Fibroblast of skin of right quadriceps (primary cell): ENCODE measurements around the gene KIF5C.

ENCODE experiments used
- DNase-seq: peaks from one replicate; pipeline ENCODE4 v3.0.0-alpha.2; 2013

KIF5C gene

GRCh38 chr2:148926981-148927401 is 52.0 kb downstream of the KIF5C start:
- no peak for DNase-seq

DNA sequence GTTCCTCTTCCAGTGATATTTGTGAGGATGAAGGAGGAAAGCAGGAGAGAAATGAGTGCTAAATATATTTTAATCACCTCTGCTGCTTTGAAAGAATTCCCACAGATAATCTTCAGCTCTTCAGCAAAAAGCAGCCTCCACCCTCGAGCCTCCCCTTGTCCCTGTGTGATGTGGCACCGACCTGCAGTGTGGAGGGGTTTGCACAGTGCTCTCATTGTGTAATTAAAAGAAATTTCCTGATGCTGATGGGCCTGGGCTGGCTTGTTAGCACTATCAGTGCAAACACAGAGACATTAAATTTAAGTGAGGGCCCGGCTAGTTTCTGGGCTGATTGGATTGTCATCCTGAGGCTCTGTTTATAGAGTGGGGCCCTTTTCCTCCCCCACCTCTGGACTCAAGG is 53.4 kb downstream of the KIF5C start:
- no peak for DNase-seq

GRCh38 chr2:148930046-148930775 is 55.2 kb downstream of the KIF5C start:
- DNase-seq: peak; percentile 63

- no peak for DNase-seq
Measured at GRCh38 chr2:148932536-148932935, 57.5 kb downstream of the KIF5C start.

GRCh38 chr2:148933456-148933855 is 58.4 kb downstream of the KIF5C start:
- DNase-seq: no peak

DNA sequence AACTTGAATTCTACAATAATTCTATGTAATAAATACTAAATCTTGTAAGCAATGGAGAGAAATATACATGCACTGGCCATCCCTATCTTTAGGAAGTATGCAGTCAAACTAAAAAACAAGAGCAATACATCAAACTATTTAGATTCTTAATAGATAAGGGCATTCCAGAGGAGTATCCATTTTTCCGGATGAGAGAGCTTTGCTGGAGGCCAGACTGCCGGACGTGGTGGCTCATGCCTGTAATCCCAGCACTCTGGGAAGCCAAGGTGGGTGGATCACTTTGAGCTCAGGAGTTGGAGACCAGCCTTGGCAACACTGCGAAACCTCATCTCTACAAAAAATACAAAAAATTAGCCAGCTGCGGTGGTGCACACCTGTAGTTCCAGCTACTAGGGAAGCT is 60.8 kb downstream of the KIF5C start:
- DNase-seq: no peak

- no peak for DNase-seq
Measured at GRCh38 chr2:148936857-148937450, 61.9 kb downstream of the KIF5C start.

GRCh38 chr2:148939271-148939670 is 64.2 kb downstream of the KIF5C start:
- DNase-seq: no peak

DNA sequence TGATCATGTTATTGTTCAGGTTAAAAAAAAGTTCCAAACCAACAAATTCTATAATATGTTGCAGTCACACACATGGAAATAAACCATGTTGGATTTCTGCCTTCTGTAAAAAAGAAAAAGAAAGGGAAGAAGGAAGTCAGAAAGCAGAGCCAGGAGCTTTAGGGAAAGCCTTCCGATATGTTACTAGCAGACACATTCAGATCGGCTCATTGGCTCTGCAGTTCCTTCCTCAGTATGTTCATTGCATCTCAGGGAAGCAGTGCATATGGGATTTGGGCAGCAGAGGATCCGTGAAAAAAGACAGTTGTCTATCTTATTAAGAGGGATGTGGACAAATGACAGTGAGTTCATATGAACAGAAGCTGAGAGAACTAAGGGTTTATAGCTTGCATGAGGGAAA is 68.1 kb downstream of the KIF5C start:
- DNase-seq: no peak

- DNase-seq: no peak
Measured at GRCh38 chr2:148944536-148944935, 69.5 kb downstream of the KIF5C start.

DNA sequence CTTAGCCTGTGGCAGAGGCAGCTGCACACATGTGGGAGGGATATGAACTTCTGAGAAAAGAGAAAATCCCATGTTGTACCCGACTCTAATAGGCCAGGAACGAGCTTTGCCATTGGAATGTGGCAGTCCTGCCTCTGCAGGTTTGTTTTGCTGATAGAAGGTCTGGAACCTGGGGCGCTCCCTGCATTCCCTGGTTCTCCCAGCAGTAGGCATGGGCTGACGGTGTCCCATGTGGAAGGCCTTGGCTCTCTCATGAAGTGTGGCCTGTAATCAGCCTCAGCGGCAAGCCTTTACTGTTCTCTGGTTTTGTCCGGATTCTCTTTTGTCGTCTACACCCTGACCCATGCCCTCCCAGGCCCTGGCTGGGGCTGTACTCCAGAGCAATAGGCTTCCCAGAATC is 72.3 kb downstream of the KIF5C start:
- no peak for DNase-seq

- no peak for DNase-seq
Measured at GRCh38 chr2:148948868-148949267, 73.8 kb downstream of the KIF5C start.

DNA sequence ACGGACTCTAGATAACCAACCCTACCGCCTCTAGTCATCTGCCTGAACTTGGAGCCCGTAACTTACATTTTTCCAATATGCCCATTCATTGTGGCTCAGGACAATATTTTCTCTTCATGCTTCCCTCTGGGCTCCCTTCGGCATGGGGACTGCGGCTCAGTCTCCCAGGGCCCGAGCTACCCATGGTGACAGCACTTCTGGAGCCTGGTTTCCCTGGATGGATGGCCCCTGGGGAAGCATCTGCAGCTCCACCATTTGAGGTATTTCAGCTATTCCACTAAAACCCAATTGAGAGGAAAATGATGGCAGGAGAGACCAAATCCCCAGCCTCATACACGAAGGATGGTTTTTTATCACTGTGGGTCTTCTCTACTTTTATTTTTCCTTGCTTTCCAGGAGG is 74.3 kb downstream of the KIF5C start:
- no peak for DNase-seq

GRCh38 chr2:148952621-148953020 is 77.6 kb downstream of the KIF5C start:
- no peak for DNase-seq

DNA sequence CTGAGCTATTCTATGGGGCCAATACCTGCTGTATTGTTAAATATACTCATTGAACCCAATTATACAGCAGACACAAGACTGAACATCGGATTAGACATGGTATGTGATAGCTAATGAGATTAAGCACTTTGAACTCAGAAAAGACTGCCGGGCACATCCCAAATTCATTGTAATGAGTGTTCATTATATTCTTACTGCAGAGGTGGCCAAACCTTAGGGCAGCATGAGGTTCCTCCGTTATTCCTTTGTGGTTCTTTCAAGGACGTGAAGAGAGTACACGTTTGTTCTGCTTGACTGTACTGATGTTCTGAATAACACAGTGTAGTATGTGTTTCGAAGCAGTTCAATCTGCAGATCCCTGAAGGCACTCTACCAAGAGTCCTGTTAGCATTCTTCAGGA is 78.4 kb downstream of the KIF5C start:
- no peak for DNase-seq

- DNase-seq: no peak
Measured at GRCh38 chr2:148954536-148954935, 79.5 kb downstream of the KIF5C start.

DNA sequence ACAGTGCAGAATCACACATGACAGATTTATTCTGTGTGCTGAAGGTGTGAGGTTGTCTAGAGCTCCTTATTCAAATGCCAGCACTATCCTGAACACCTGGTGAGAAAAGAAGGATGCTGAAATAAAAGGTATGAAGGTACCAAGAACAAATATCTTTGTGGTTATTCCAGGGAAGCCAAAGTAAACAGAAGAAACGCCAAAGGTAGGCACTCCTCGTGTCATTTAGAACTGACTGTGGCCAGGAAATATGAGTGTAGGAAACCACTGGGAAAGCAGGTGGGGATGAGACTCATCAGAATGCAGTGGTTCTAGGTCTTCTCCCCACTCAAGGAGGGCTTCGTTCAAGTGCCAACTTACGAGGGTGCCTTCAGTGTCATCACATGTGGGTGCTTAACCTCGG is 80.8 kb downstream of the KIF5C start:
- DNase-seq: no peak

- no peak for DNase-seq
Measured at GRCh38 chr2:148957023-148957422, 82.0 kb downstream of the KIF5C start.

DNA sequence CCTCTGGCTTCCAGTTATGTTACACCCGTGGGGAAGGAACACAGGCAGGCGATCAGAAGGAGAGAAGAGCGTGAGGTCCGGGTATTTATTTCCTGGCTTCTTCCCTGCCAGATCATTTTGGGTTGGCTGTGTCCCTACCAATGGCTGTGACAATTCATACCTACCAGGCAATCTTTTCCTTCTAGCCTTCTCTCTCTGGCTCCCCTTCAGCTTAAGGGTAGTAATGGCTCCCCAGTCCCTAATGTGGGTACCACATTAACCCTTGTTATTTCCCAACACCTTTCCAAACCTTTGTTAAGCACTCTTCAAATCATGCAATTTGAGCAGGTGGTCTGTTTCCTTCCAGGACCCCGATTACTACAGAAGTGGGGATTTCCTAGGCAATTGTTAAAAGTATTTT is 84.7 kb downstream of the KIF5C start:
- no peak for DNase-seq

- DNase-seq: no peak
Measured at GRCh38 chr2:148960483-148960882, 85.5 kb downstream of the KIF5C start.

DNA sequence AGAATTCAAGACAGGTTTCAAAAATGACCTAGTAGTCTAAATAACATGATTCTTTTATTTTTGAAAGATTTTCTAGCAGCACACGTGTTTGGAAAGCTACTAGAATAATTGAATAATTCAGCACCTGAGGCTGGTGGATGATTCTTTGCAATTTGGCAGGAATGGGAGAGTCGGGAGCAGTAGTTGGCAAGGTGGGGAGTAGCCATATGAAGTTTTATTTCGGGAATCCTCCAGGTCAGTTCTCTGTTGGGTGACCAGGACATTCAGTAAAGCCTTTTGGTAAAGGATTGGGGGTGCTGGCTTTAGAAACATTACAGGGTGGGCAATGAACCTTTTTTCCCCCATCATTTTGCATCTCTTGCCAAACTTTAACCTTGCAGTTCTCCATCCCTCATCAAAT is 88.4 kb downstream of the KIF5C start:
- no peak for DNase-seq

DNA sequence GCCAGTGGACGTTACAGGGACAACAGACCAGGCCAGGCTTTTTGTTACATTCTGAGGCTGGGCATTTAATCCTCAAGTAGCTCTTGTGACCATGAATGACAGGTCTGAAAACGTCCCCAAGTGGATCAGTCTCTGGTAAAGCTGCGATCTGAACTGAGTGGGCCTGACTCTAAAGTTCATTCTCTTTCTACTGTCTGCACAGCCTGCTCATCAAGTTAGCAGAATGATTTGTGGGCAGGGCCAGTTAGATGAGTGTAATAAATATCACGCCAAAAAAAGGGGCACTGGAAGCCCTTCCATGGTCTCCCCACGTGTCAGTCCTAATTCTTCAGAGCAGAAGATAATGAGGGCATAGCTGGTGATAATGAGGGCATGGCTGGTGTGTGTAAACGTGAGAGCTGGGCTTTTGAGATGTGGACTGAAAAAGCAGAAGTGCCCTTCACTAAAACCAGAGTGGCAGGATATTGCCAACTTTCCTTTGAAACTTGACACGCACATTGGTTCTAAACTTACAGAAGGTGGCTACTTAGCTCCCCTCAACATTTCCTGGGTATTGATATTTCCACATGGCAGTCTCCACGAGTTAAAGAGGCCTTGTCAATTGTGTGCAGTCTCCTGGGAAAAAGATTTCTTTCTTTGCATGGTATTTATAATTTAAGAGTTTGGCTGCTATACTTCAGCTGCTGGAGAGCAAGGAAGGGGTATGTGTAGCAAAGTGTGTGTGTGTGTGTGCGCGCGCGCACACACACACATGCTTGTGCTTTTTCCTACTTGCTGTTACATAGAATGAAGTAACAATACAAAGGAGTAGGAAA is 90.8 kb downstream of the KIF5C start:
- DNase-seq: no peak

- DNase-seq: no peak
Measured at GRCh38 chr2:148966438-148966758, 91.4 kb downstream of the KIF5C start.

DNA sequence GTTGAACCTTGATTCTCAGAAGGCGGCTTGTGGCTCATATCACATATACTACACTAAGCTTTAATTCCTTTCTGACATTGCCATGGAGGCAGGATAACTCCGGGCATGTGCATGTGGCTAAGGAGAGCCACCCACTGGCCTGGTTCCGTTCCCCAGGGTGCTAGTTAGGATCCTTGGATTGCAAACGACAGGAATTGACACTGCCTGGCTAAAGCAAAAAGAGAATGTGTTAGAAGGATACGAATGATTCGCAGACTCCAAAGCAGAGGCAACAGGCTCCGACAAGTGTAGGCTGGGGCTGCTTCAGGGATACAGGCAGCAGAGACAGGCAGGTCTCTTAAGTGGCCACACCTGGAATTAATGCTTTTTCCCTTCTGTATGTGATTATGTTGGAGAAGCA is 92.0 kb downstream of the KIF5C start:
- DNase-seq: no peak
